Measurements from ENCODE around the gene PXDC1. TPM values are rescaled to one million over a fixed set of nuclear protein-coding genes. Genes with fewer than 3 reads are reported as not detected.
"Not testable (repeated sequence)": the region's sequence is repeated elsewhere in the genome, so short reads cannot be mapped to it uniquely, and the experiment has no call there.

Gene PXDC1
- total RNA-seq, 1 experiment from 2014 or later, result 6.3 TPM

DNA sequence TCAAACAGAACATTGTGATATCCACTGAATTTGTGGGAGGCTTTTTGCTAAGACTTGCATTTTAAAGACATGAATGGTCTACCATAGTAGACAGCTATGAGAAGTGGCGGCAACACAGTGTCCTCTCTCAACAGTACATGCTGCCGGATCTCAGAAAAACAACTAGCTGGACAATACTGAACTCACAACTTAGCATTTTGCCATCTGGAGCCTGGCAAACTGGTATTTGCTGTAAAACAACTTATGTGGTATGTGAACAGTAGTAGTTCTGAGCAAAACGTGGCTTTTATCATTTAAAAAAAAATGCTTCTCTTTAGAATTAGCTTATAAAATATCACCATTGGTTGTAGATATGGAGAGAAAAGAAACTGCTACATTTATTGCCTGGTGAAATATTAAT lies 3.3 kb upstream of the PXDC1 start:
- Histone ChIP-seq H4K20me1 (ENCODE audit: insufficient read depth) (no peaks in the 10 kb centered on the region), H3K4me2 (ENCODE audit: low read length) (no peak overlapping the region), H3K79me2 (ENCODE audit: insufficient read depth, low read length) (no peaks in the 10 kb centered on the region), H3K9me2 (ENCODE audit: insufficient read depth) (no peaks in the 10 kb centered on the region), H3K4me3 (replicated peaks in 1 of 2; ENCODE audit: low read depth in 1 of 2, low read length in 2 of 2) (no peak overlapping the region), H3K36me3 (ENCODE audit: control insufficient read depth in 1 of 2, insufficient read depth in 2 of 2, low read length in 2 of 2) (no peaks in the 10 kb centered on the region), H3K9ac (ENCODE audit: low read length) (no peak overlapping the region), H2AFZ (ENCODE audit: low read depth, low read length, poor library complexity, severe bottlenecking) (no peak overlapping the region), H3K4me1 (ENCODE audit: control insufficient read depth in 1 of 2, insufficient read depth in 2 of 2, low read length in 2 of 2) (peaks cover 6 to 29% of the 10 kb centered on the region in 2 experiments; a peak in 3 of 4 replicates), H3K27ac (ENCODE audit: low read depth, low read length) (no peak overlapping the region), H3K9me3 (ENCODE audit: control insufficient read depth in 1 of 2, insufficient read depth in 1 of 2, low read depth in 1 of 2, low read length in 2 of 2) (no peaks in the 10 kb centered on the region), H3K27me3 (ENCODE audit: insufficient read depth, low read length) (no peaks in the 10 kb centered on the region)
- no TSS peak for BruUV-seq (replicated peaks)
- ChIA-PET CTCF (interaction anchor here (1.2 kb wide), 1 partner anchor 178 kb away, joined by 6 read pairs; no protein-coding TSS in a partner anchor), POLR2A (no interaction called here), RAD21 (ENCODE audit: low non-redundant PET in 1 of 2, low total read pairs in 2 of 2, uncharacterized antibody in 2 of 2, unreplicated experiment in 2 of 2) (no interaction called here)
- TF ChIP-seq ZFX (IDR thresholded peaks at IDR 0.05), result no peak
- no peak for TF ChIP-seq SRF (IDR thresholded peaks at IDR 0.05; ENCODE audit: low read depth)
- no peak for TF ChIP-seq TCF7L2 (IDR thresholded peaks at IDR 0.05; ENCODE audit: borderline replicate concordance, extremely low read depth, insufficient read depth, insufficient read length)
- no peak for TF ChIP-seq EGR1 (IDR thresholded peaks at IDR 0.05; ENCODE audit: low read depth)
- TF ChIP-seq EZH2 (IDR thresholded peaks at IDR 0.05), result no peak
- no peak for TF ChIP-seq YY1 (IDR thresholded peaks at IDR 0.05; ENCODE audit: extremely low read depth, insufficient replicate concordance, low read depth, low read length)
- TF ChIP-seq POLR2A (IDR thresholded peaks at IDR 0.05; ENCODE audit: borderline replicate concordance, extremely low read depth, insufficient read depth, insufficient read length), result no peak
- no peak for TF ChIP-seq CEBPB (IDR thresholded peaks at IDR 0.05; ENCODE audit: low read depth)
- no peak for TF ChIP-seq EZH2phosphoT487 (IDR thresholded peaks at IDR 0.05; ENCODE audit: borderline replicate concordance)
- TF ChIP-seq, protein P1, sequence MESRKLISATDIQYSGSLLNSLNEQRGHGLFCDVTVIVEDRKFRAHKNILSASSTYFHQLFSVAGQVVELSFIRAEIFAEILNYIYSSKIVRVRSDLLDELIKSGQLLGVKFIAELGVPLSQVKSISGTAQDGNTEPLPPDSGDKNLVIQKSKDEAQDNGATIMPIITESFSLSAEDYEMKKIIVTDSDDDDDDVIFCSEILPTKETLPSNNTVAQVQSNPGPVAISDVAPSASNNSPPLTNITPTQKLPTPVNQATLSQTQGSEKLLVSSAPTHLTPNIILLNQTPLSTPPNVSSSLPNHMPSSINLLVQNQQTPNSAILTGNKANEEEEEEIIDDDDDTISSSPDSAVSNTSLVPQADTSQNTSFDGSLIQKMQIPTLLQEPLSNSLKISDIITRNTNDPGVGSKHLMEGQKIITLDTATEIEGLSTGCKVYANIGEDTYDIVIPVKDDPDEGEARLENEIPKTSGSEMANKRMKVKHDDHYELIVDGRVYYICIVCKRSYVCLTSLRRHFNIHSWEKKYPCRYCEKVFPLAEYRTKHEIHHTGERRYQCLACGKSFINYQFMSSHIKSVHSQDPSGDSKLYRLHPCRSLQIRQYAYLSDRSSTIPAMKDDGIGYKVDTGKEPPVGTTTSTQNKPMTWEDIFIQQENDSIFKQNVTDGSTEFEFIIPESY (IDR thresholded peaks at IDR 0.05; ENCODE audit: extremely low read depth, insufficient replicate concordance, low read length), result no peak
- TF ChIP-seq ELF1 (IDR thresholded peaks at IDR 0.05; ENCODE audit: borderline replicate concordance, low read depth), result no peak
- TF ChIP-seq, protein P2, sequence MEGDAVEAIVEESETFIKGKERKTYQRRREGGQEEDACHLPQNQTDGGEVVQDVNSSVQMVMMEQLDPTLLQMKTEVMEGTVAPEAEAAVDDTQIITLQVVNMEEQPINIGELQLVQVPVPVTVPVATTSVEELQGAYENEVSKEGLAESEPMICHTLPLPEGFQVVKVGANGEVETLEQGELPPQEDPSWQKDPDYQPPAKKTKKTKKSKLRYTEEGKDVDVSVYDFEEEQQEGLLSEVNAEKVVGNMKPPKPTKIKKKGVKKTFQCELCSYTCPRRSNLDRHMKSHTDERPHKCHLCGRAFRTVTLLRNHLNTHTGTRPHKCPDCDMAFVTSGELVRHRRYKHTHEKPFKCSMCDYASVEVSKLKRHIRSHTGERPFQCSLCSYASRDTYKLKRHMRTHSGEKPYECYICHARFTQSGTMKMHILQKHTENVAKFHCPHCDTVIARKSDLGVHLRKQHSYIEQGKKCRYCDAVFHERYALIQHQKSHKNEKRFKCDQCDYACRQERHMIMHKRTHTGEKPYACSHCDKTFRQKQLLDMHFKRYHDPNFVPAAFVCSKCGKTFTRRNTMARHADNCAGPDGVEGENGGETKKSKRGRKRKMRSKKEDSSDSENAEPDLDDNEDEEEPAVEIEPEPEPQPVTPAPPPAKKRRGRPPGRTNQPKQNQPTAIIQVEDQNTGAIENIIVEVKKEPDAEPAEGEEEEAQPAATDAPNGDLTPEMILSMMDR (IDR thresholded peaks at IDR 0.05 in 2 of 3, conservative IDR thresholded peaks at IDR 0.05 in 1 of 3; ENCODE audit: borderline replicate concordance in 1 of 3, insufficient read depth in 1 of 3, low read depth in 2 of 3, low read length in 2 of 3), result no peak
- TF ChIP-seq, protein P3, sequence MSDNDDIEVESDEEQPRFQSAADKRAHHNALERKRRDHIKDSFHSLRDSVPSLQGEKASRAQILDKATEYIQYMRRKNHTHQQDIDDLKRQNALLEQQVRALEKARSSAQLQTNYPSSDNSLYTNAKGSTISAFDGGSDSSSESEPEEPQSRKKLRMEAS (IDR thresholded peaks at IDR 0.05), result no peak
- TF ChIP-seq JUND (IDR thresholded peaks at IDR 0.05), result no peak
- no peak for TF ChIP-seq RAD21 (IDR thresholded peaks at IDR 0.05; ENCODE audit: low read depth)
- no peak for TF ChIP-seq ZNF274 (IDR thresholded peaks at IDR 0.05; ENCODE audit: low read depth, low read length)
- TF ChIP-seq, protein P4, sequence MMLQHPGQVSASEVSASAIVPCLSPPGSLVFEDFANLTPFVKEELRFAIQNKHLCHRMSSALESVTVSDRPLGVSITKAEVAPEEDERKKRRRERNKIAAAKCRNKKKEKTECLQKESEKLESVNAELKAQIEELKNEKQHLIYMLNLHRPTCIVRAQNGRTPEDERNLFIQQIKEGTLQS (IDR thresholded peaks at IDR 0.05), result no peak
- TF ChIP-seq FOSL1 (IDR thresholded peaks at IDR 0.05; ENCODE audit: low read depth), result no peak
- ATAC-seq (no peak), DNase-seq (ENCODE audit: low read depth, low spot score) (no peak)
- intact Hi-C loops (cut with micrococcal nuclease), result no loop called here

DNA sequence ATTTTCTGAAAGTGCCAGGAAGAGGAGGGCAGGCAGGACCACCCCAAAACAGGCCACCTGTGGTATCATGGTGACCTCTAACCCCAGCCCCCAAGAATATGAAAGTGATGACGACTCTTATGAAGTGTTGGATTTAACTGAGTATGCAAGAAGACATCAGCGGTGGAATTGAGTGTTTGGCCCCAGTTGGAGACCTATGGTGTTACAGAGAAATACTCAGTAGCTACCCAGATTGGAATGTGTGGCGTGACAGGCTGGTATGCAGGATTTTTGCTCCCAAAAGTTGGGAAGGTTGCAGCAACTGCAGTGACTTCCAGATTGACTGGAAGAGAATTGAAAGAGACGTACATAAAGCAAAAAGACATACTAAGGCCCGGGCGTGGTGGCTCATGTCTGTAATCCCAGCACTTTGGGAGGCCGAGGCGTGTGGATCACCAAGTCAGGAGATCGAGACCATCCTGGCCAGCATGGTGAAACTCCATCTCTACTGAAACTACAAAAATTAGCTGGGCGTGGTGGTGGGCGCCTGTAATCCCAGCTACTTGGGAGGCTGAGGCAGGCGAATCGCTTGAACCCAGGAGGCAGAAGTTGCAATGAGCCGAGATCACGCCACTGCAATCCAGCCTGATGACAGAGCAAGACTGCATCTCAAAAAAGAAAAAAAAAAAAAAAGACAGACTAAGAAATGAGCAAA lies 2.7 kb upstream of the PXDC1 start:
- H3K36me3 ChIP-seq (ENCODE audit: control insufficient read depth in 1 of 2, insufficient read depth in 2 of 2, low read length in 2 of 2); RAD21 ChIA-PET (ENCODE audit: low non-redundant PET in 1 of 2, low total read pairs in 2 of 2, uncharacterized antibody in 2 of 2, unreplicated experiment in 2 of 2); POLR2A ChIA-PET; H3K4me2 ChIP-seq (ENCODE audit: low read length); BruUV-seq (replicated peaks); H3K27ac ChIP-seq (ENCODE audit: low read depth, low read length); H3K9me2 ChIP-seq (ENCODE audit: insufficient read depth); H3K79me2 ChIP-seq (ENCODE audit: insufficient read depth, low read length); H3K27me3 ChIP-seq (ENCODE audit: insufficient read depth, low read length); H3K9ac ChIP-seq (ENCODE audit: low read length); H3K9me3 ChIP-seq (ENCODE audit: control insufficient read depth in 1 of 2, insufficient read depth in 1 of 2, low read depth in 1 of 2, low read length in 2 of 2); DNase-seq (ENCODE audit: low read depth, low spot score); ATAC-seq; H2AFZ ChIP-seq (ENCODE audit: low read depth, low read length, poor library complexity, severe bottlenecking); intact Hi-C loops (cut with micrococcal nuclease); H4K20me1 ChIP-seq (ENCODE audit: insufficient read depth); H3K4me3 ChIP-seq (replicated peaks in 1 of 2; ENCODE audit: low read depth in 1 of 2, low read length in 2 of 2): not testable (repeated sequence)
- CTCF ChIA-PET, result interaction anchor here (1.2 kb wide), 1 partner anchor 179 kb away, joined by 6 read pairs; no protein-coding TSS in a partner anchor
- peaks cover 12 to 35% of the 10 kb centered on the region in 2 experiments; a peak in 3 of 4 replicates for H3K4me1 ChIP-seq (ENCODE audit: control insufficient read depth in 1 of 2, insufficient read depth in 2 of 2, low read length in 2 of 2)
